ENCODE measurements around the gene FBXO47.
A peak's percentile ranks its signal among the peaks of the same experiment; 100 is the strongest.
"Not testable (repeated sequence)": the region's sequence is repeated elsewhere in the genome, so short reads cannot be mapped to it uniquely, and the experiment has no call there.

Gene FBXO47

DNA sequence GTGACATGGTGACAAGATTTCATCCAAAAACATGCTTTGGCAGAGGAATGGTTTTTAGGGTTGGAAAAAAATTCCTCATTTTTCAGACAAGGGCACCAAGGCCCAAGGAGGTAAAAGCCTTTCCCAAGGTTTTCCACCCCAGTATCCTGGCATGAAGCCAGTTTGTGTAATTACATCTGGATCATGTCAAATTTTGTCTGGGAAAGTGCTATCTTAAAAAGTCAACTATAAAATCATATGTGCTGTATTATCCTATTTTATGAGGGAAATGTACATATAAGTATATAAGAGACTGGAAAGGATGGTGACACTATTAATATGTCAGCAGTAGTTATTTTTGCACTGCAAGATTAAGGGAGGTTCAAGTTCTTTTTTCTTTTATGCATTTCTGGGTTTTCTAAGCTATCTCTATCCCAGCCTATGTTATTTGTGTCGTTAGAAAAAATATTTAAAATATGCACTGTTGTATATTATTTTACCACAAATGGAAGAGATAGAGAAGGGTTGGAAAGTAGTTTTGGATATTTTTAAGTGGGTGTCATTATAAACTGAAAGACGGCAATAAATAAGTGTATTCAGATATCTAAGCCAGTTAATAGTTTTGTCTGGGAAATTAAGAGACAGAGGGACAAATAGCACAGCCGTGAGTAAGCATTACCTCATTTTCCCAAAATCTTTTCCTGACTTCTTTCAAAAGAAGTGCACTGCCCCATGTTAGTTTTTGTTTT is 13.5 kb upstream of the FBXO47 start:
- no peak for DNase-seq

GRCh38 chr17:38978180-38978579 is 11.0 kb upstream of the FBXO47 start:
- DNase-seq, result no peak

- not testable (repeated sequence) for DNase-seq
Measured at GRCh38 chr17:38976187-38976551, 9.0 kb upstream of the FBXO47 start.

- no peak for DNase-seq
Measured at GRCh38 chr17:38970804-38971203, 3.6 kb upstream of the FBXO47 start.

DNA sequence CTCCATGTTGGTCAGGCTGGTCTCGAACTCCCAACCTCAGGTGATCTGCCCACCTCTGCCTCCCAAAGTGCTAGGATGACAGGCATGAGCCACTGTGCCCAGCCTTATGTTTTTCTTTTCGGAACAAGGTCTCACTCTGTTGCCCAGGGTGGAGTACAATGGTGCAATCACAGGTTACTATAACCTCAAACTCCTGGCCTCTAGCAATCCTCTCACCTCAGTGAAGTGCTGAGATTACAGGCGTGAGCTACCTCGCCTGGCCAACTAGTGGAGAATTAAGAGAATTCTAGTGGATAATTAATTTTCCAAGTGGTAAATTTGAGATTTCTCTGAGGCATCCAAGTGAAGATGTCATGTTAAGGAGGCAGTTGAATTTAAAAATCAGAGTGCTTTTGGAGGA is 2.9 kb upstream of the FBXO47 start:
- DNase-seq, result no peak

- DNase-seq, result no peak
Measured at GRCh38 chr17:38969281-38969680, 2.1 kb upstream of the FBXO47 start.

GRCh38 chr17:38961413-38961812 is 5.8 kb downstream of the FBXO47 start:
- no peak for DNase-seq

DNA sequence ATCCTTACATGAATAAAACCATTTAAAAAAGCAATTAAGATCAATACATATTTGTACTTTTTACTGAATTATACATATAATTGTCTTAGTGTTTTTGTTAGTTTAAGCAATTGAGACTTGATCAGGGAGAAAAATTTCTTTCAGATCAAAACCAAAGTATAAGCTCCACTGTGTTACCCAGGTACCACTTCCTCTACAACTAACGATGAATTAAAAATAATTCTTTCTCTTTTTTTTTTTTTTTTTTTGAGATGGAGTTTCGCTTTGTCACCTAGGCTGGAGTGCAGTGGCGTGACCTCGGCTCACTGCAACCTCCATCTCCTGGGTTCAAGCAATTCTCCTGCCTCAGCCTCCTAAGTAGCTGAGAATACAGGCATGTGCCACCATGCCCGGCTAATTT is 6.8 kb downstream of the FBXO47 start:
- no peak for DNase-seq

DNA sequence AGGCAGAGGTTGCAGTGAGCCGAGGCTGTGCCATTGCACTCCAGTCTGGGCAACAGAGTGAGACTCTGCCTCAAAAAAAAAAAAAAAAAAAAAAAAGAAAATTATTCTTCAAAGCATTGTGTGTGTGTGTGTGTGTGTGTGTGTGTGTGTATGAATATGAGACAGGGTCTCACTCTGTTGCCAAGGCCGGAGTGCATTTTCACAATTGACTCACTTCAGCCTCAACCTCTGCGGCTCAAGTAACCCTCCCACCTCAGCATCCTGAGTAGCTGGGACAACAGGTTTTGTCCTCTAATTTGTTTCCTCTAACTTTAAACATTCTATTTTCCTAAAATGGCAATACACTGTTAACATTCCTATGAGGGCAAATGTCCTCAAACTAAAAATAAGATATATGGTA is 7.7 kb downstream of the FBXO47 start:
- DNase-seq, result no peak

- DNase-seq, result no peak
Measured at GRCh38 chr17:38958756-38959155, 8.4 kb downstream of the FBXO47 start.

DNA sequence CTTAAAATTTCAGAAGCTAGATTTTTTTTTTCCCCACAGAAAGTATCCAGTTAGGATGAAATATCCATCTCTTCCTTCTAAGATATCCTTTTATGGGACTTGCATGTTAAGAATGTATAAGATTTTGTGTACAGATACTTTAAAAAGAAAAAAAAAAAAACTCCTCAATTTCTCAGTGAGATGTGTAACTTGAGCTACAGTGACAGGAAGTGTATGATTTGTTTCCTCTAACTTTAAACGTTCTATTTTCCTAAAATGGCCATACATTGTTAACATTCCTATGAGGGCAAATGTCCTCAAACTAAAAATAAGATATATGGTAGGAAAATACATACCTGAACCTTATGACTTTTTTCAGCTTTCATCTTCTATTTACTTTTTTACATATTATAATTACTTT is 8.9 kb downstream of the FBXO47 start:
- no peak for DNase-seq

GRCh38 chr17:38953800-38954199 is 13.4 kb downstream of the FBXO47 start:
- DNase-seq, result not testable (repeated sequence)

DNA sequence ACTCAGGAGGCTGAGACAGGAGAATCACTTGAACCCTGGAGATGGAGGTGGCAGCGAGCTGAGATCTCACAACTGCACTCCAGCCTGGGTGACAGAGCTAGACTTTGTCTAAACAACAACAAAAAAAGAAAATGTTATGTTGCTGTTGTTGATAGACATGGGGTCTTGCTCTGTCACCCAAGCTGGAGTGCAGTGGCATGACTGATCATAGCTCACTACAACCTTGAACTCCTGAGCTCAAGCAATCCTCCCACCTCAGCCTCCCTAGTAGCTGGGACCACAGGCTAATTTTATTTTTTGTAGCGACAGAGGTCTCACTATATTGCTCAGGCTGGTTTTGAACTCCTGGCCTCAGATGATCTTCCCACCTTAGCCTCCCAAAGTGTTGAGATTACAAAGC is 20.0 kb downstream of the FBXO47 start:
- DNase-seq, result no peak

- DNase-seq, result peak; percentile 21 to 37
Measured at GRCh38 chr17:38943607-38944006, 23.6 kb downstream of the FBXO47 start.

GRCh38 chr17:38942696-38943334 is 24.4 kb downstream of the FBXO47 start:
- DNase-seq, result no peak

- DNase-seq, result no peak
Measured at GRCh38 chr17:38940404-38940803, 26.8 kb downstream of the FBXO47 start.

DNA sequence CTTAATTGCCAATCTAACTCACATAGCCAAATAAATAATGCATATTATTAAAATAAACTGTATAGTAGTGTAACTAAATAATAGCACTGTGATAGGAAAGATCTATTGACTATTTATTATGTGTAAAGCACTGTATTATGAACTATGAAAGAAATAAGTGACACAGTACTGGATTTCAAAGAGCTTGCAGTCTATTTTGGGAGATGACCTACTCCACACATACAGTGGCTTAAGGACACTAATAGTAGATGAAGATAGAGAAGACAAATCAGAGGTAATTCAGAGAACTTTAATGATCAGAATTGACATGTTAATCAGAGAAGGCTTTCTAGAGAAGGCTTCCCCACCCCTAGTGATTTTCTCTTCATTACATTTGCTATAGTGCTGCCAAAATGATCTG is 27.2 kb downstream of the FBXO47 start:
- no peak for DNase-seq

- DNase-seq, result not testable (repeated sequence)
Measured at GRCh38 chr17:38933962-38934361, 33.2 kb downstream of the FBXO47 start.

DNA sequence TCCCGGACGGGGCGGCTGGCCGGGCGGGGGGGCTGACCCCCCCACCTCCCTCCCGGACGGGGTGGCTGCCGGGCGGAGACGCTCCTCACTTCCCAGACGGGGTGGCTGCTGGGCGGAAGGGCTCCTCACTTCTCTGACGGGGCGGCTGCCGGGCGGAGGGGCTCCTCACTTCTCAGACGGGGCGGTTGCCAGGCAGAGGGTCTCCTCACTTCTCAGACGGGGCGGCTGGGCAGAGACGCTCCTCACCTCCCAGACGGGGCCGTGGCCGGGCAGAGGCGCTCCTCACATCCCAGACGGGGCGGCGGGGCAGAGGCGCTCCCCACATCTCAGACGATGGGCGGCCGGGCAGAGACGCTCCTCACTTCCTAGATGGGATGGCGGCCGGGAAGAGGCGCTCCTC is 36.4 kb downstream of the FBXO47 start:
- DNase-seq, result not testable (repeated sequence)

DNA sequence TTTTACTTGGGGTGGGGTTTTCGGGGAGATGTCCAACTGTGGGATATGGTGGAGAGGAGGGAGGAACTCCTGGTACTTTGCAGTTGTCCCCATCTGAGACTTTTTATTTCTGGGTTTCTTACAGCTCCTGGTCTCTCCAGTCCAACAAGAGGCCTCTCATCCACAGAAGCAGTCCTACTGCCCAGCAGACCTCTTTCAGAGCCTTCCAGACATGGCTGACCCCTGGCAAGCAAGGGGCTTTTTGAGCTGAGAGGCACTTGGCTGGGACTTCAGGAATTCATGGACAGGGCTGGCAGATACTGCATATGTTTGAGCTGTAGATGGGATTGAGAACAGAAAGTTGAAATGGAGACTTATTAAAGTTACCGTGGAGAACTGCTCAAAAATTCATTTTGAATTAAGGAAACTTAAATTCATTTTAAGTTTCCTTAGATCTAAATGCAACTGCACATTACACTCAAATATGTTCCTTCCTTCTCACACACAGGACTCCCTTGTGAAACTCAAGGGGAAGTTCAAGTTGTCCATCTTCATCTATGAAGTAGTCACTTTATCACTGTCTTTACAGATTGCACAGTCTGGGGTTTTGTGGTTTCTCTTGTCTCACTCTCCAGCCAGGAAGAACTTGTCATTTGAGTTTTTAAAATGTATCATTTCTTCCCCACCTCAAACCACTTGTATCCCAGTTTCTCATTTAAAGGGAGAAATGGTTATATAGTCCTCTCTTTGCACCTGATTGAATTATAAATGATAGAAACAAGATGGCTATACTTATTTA is 40.7 kb downstream of the FBXO47 start:
- no peak for DNase-seq

GRCh38 chr17:38925263-38925995 is 41.8 kb downstream of the FBXO47 start, which contains the start of gene LASP1NB:
LASP1NB (plus strand) TSS chr17:38925614.
- DNase-seq, result peak; percentile 25 to 35

- DNase-seq, result no peak
Measured at GRCh38 chr17:38922538-38923297, 44.5 kb downstream of the FBXO47 start.
